ENCODE data around the gene TSHZ3.

- TF ChIP-seq, protein P1, sequence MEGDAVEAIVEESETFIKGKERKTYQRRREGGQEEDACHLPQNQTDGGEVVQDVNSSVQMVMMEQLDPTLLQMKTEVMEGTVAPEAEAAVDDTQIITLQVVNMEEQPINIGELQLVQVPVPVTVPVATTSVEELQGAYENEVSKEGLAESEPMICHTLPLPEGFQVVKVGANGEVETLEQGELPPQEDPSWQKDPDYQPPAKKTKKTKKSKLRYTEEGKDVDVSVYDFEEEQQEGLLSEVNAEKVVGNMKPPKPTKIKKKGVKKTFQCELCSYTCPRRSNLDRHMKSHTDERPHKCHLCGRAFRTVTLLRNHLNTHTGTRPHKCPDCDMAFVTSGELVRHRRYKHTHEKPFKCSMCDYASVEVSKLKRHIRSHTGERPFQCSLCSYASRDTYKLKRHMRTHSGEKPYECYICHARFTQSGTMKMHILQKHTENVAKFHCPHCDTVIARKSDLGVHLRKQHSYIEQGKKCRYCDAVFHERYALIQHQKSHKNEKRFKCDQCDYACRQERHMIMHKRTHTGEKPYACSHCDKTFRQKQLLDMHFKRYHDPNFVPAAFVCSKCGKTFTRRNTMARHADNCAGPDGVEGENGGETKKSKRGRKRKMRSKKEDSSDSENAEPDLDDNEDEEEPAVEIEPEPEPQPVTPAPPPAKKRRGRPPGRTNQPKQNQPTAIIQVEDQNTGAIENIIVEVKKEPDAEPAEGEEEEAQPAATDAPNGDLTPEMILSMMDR (conservative IDR thresholded peaks at IDR 0.05; ENCODE audit: low read depth, low read length): no peak
- TF ChIP-seq EZH2 (IDR thresholded peaks at IDR 0.05; ENCODE audit: borderline replicate concordance, low read depth, low read length, poor library complexity, severe bottlenecking): no peak
Measured at GRCh38 chr19:31255174-31255799, 93.9 kb downstream of the TSHZ3 start.
